Stimulated activated CD8-positive, alpha-beta memory T cell treated with anti-CD3 and anti-CD28 coated beads, Interleukin-12 subunit alpha, Interleukin-12 subunit beta, amount 100 ng/mL, for 4 hours (primary cell): ENCODE measurements around the gene TTC7B.

Experiments used
- DNase-seq: peaks from one replicate; pipeline ENCODE4 v3.0.0-alpha.2; 2020; ENCODE audit warnings: low read depth

The TTC7B gene

GRCh38 chr14:90616313-90616712 lies 199.9 kb downstream of the TTC7B start:
- DNase-seq, result no peak

- DNase-seq, result no peak
These were observed 200.6 kb downstream of the TTC7B start for GRCh38 chr14:90615517-90616060.

DNA sequence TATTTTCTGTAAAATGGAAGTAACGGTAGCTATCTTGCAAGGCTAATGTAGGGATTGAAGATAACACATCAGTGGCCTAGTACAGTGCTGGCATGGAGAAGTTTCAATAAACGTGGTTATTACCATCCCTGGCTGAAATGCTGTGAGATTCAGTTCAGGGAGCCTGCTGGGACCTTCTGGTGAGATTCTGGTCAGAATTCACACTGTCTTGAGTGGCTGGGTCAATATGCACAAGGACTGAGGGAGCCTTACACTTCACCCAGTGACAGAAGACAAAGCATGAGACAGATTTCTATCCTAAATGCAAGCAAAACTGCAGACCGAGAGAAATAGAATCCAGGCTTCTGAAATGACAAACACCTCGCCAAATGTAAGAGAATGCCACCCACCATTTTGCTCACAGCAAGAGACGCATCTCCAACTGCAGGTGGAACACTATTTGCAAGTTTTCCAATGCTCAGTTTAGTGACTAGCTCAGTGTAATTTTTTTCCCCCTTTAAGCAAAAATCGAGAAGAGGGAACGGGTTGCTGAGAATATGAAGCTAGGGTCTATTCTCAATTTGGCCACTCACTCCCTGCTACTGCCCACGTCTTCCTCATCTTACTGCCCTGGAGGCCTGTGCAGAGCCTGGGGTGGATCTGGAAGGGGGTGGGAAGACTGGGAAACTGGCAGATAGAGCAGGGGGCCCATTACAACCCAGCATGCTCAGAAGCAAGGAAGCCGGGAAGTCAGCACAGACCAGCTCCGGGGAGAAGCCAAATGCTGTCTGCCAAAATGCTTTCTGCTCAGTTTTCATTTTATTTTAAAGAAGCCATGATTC lies 201.3 kb downstream of the TTC7B start:
- DNase-seq, result no peak

DNA sequence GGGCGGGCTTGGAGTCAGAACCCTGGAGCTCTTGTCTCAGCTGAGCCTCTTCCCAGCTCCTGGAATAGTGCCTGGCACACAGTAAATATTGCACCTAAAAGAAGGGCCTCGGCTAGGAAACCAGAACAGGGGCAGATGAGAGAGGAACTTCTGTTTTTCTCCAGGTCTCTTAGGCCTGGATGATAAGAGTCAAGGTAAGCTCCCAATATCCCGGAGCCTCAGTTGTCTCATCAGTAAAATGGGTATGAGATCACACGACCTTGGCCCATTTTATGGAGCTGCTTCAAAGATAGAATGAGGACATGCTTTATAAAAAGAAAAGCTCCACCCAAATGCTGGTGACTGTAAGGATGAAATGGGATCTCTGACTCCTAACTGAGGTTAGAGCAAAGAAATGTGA lies 202.2 kb downstream of the TTC7B start:
- DNase-seq, result no peak

DNA sequence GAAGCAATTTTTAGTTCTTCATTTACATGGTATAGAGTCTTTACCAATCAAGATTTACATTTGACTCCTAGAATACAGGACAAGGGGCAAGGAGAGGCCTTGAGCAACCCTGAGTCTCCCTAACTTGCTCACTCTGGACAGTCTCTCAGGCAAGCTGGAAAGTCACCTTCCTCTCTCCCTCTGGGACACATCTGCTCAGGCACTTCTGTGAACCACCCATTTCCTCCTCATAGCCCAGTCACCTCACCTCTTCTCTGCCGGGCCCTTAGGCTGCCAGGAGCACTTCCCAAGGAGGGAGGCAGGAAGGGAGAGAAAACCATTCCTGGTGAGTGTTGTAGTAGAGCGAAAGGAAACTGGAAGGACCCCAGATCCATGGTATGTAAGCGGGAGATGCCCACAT lies 202.8 kb downstream of the TTC7B start:
- DNase-seq, result no peak

DNA sequence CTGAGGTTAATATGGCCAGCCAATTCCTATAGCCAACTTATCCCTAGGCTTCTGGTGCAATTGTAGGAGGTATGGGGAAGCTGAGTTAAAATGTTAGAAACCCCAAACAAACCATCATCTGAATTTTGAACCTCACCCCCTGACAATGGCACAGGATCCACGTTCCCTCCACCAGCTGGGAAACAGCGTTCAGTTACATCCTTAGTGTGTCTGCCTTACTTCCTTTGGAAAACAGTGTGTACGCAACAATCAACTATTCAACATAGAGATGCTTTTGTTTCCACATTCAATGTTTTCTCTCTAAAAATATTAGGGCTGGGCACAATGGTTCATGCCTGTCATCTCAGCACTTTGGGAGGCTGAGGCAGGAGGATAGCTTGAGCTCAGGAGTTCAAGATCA lies 203.4 kb downstream of the TTC7B start:
- DNase-seq, result no peak

- no peak for DNase-seq
These were observed 204.3 kb downstream of the TTC7B start for GRCh38 chr14:90611936-90612335.

GRCh38 chr14:90611501-90611900 lies 204.7 kb downstream of the TTC7B start:
- DNase-seq, result no peak

DNA sequence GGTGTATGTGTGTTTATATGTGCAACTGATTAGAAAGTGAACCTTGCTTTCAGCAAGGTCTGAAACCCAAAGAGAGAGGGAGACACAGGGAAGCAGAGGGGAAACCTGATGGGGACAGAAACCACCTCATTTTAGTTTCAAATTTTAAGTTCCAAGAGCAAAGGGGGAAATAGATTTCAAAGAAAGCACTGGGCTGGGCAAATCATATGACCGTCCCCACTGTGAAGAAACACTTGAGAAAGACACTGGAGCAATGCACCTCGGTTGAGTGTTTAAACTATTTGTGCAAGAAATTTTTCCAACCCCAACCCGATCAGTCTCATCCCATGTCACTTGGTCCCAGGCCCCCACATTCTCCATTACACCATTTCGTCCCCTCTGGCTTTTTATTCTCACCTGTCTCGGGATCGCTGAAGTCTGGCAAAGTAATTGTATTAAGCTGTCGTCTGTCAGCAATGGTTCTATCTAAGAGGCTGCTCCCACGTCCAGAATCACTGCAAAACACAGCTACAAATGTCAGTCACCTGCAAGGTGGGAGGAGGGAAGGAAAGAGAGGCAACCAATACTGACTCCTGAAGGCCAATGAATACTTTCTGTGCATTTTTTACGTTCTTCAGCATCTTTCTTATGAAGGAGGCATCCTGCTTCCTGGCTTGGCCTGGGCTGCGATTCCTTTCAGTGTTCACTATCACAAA lies 205.7 kb downstream of the TTC7B start:
- no peak for DNase-seq

DNA sequence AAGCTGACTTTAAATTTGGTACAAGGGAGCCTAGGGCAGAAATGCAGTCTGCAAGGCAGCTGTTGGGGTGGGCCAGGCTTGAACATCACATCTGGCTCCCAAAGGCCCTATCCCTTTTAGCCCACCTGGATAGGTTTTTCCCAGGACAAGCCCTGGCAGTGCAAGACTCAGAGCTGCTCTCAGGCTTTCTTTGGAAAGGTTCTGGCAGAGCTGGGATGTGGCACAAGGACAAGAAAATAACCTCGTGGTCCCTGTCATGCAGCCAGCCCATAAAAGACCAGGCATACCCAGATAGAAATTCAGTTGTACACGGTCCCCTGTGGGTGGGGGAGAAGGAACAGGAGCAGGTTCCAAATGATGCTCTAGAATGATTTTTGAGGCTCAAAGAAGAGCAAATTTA lies 206.9 kb downstream of the TTC7B start:
- no peak for DNase-seq

- DNase-seq, result no peak
These were observed 207.3 kb downstream of the TTC7B start for GRCh38 chr14:90608929-90609341.

- DNase-seq, result no peak
These were observed 207.9 kb downstream of the TTC7B start for GRCh38 chr14:90608281-90608680.

- DNase-seq, result no peak
These were observed 209.1 kb downstream of the TTC7B start for GRCh38 chr14:90607141-90607540.

- no peak for DNase-seq
These were observed 209.8 kb downstream of the TTC7B start for GRCh38 chr14:90606434-90606833.

DNA sequence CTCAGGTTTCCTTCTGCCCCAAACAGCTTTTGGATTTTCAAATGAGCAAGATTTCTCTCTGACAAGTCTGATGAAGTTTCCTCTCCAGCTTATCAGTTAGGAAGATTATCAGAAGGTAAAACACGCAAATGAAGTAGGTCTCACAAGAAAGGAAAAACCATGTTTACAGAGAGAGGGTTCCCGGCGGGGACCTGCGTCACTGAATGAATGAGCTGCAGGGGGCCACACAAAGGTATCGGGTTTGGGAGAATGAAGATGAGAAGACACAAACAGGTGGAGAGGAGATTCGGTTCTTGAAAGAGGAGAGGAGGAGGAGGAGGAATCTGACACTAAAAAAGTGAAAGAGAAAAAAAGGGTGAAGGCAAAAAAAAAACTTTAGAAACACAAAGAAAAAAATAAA lies 210.8 kb downstream of the TTC7B start:
- no peak for DNase-seq

- DNase-seq, result no peak
These were observed 211.9 kb downstream of the TTC7B start for GRCh38 chr14:90604356-90604755.

GRCh38 chr14:90603841-90604240 lies 212.4 kb downstream of the TTC7B start:
- no peak for DNase-seq

DNA sequence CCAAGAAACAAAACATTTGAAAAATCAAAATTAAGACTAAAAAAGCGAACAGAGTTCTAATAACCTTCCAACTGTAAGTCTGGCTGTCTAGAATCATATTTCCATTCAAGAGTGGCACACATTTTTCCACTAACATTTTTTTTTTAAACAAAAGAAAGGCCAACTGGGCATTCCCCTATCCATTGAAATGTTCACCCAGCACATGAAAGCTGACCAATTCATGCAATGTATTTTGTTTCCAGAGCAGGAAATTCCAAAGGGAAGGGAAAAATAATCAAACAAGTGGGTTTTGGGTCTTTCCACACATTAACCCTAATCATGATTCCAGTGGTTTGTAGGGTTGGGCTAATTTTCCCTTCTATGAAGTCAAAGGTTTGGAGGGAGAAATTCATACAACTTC lies 212.9 kb downstream of the TTC7B start:
- DNase-seq, result no peak

DNA sequence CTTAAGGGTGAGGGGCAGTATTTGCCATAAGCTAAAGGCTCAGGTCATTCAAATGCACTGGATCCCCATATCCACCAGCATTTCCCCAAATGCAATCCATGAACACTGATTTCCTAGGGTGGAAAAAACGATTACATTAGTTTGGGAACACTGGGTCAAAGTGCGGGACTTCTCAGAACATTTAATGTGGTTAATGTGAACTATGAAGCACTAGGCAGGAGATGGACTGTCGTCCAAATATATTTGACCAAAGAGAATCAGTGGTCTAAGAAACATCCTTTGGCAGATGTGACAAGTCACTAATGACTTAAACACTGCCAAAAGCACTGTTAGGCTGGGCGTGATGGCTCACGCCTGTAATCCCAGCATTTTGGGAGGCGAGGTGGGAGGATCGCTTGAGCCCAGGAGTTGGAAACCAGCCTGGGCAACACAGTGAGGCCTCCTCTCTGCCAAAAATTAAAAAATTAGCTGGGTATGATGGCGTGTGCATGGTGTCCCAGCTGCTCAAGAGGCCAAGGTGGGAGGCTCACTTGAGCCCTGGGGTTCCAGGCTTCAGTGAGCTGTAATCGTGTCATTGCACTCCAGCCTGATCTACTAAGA lies 214.0 kb downstream of the TTC7B start:
- DNase-seq, result no peak

DNA sequence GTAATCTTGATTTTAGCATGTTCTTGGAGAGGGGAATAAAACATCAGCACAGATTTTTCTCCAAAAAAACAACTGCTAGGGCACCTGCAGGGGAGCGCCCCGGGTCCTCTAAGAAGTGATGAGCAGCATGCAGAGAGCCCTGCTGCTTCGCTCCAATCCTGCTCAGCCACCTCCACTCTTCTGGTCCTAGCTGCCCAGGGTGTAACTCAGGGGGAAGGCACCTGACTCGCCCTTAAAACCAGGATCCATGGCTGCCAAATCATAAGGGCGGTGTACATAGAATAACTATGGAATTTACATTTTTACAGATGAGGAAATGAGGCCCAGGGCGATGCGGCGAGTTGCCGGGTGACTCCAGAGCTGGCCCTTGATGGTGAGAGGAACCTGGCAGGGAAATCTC lies 214.7 kb downstream of the TTC7B start:
- no peak for DNase-seq

- no peak for DNase-seq
These were observed 215.6 kb downstream of the TTC7B start for GRCh38 chr14:90600619-90601018.

DNA sequence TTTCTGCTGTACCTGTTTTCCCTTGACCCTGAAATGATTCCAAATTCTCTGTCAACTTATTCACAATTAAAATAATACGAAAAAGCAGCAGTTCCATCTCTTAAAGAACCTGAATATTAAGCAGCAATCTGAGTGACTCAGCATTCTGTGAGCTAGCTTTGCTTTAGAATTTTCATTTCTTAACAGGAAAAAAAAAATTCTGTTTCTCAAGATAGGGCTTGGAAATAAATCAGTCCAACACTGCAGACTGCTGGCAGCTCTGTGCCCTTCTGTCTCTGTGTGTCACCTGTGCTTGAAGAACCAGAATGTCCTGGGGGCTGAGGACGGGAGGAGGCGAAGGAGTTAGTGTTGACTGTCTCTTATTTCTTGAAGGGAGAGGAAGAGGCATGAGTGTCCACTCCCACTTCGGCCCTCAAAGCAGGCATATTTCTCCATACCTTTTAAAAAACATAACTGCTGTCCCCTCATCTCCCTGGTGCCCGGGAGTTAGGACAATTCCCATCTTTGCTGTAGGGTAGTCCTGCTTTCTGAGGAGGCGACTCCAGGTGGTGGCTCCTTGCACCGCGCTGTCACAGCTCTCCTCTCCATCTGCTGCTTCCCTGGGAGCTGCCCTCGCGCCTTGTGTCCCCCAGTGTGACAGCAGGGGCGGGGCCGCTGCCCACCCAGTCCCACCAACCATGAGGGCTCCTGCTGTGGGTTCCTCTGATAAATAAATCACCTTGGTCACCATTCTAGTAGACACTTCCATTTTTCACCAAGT lies 216.3 kb downstream of the TTC7B start:
- DNase-seq, result no peak
